GM23248 (cell line): Measurements from ENCODE around the gene NAPG.

ENCODE experiments used
- EZH2 ChIP-seq: fragments of 200-600 bp; sonication (generic); IDR thresholded peaks from 2 replicates; pipeline ENCODE4 v1.6.1; 2018; ENCODE audit warnings: antibody characterized with exemption, mild to moderate bottlenecking; ENCODE audit not compliant: insufficient read depth, poor library complexity, severe bottlenecking
- EZH2phosphoT487 ChIP-seq: fragments of 200-600 bp; sonication (generic); IDR thresholded peaks from 2 replicates; pipeline ENCODE4 v1.6.1; 2018; ENCODE audit warnings: antibody characterized with exemption, moderate library complexity, mild to moderate bottlenecking, low read depth; ENCODE audit not compliant: insufficient read depth

GRCh38 chr18:10514082-10514481 is 11.7 kb upstream of the NAPG start:
- TF ChIP-seq EZH2phosphoT487 (no peak), EZH2 (no peak)
